ENCODE results near the gene PIEZO1.

DNA sequence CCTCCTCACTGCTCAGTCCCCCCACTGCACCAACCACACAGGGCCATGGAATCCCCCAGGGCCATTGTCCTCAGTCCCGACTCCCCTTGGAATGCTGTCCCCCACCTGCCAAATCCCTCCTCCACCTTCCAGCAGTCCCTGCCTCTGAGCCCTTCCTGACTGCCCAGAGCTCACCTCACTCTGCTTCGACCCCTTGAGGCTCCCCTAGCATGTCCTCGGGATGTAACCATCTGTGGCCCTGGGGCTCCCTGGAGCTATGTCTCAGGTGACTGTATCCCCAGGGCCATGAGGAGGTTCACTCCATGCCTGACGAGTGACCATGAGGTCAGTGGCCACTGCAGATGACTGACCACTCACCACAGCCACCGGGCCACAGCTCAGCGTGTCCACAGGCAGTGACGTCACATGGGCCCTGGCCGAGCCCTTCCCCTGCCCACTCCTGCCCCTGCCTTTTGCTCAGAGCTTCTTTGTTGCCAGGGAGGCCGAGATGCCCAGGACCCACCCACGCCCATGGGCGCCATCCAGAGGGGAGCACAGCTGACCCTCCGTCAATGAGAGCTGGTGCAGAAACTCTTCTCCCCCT lies 7.7 kb upstream of the PIEZO1 start:
- TF ChIP-seq, protein P1, sequence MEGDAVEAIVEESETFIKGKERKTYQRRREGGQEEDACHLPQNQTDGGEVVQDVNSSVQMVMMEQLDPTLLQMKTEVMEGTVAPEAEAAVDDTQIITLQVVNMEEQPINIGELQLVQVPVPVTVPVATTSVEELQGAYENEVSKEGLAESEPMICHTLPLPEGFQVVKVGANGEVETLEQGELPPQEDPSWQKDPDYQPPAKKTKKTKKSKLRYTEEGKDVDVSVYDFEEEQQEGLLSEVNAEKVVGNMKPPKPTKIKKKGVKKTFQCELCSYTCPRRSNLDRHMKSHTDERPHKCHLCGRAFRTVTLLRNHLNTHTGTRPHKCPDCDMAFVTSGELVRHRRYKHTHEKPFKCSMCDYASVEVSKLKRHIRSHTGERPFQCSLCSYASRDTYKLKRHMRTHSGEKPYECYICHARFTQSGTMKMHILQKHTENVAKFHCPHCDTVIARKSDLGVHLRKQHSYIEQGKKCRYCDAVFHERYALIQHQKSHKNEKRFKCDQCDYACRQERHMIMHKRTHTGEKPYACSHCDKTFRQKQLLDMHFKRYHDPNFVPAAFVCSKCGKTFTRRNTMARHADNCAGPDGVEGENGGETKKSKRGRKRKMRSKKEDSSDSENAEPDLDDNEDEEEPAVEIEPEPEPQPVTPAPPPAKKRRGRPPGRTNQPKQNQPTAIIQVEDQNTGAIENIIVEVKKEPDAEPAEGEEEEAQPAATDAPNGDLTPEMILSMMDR (conservative IDR thresholded peaks at IDR 0.05 in 1 of 2, IDR thresholded peaks at IDR 0.05 in 1 of 2; ENCODE audit: extremely low read depth in 1 of 2, insufficient read depth in 1 of 2, low read depth in 1 of 2, low read length in 2 of 2), result no peak
- no peak for TF ChIP-seq EZH2 (IDR thresholded peaks at IDR 0.05; ENCODE audit: borderline replicate concordance, low read length)

Data from mammary epithelial cell (primary cell).